ENCODE measurements around the gene FSTL4. TPM values are rescaled to one million over a fixed set of nuclear protein-coding genes. Genes with fewer than 3 reads are reported as not detected.

FSTL4 gene
- total and polyA plus RNA-seq, 9 donors, result 0.07 to 0.22 (median 0.15) TPM; not detected in 4

- Histone ChIP-seq H3K27ac (no peak overlapping the region), H3K9me3 (no peaks in the 10 kb centered on the region), H3K27me3 (no peaks in the 10 kb centered on the region), H3K4me1 (ENCODE audit: insufficient read depth) (no peaks in the 10 kb centered on the region), H3K36me3 (no peaks in the 10 kb centered on the region), H3K4me3 (no peak overlapping the region)
- intact Hi-C loops (cut with DNase I), result no loop called here
- TF ChIP-seq CTCF (IDR thresholded peaks at IDR 0.05) (no peak), POLR2A (IDR thresholded peaks at IDR 0.05) (no peak)
- no peak for DNase-seq
- WGBS, 3 donors, result 65 to 67% (median 66%) methylated on average over 3 of the region's 3 CpGs
Observed at GRCh38 chr5:133284306-133284705, 328.0 kb downstream of the FSTL4 start.

- no peaks in the 10 kb centered on the region for H3K4me1 ChIP-seq (ENCODE audit: insufficient read depth)
- WGBS, 3 donors, result 74 to 80% (median 80%) methylated on average over 4 of the region's 4 CpGs
- H3K4me3 ChIP-seq, result no peak overlapping the region
- no peaks in the 10 kb centered on the region for H3K36me3 ChIP-seq
- TF ChIP-seq EP300 (IDR thresholded peaks at IDR 0.05) (no peak), CTCF (IDR thresholded peaks at IDR 0.05) (no peak), POLR2A (IDR thresholded peaks at IDR 0.05) (no peak)
- intact Hi-C loops (cut with DNase I), result no loop called here
- no peaks in the 10 kb centered on the region for H3K27me3 ChIP-seq
- no peak overlapping the region for H3K27ac ChIP-seq
- no peaks in the 10 kb centered on the region for H3K9me3 ChIP-seq
- no peak for DNase-seq
Observed at GRCh38 chr5:133278317-133278716, 334.0 kb downstream of the FSTL4 start.

GRCh38 chr5:133277744-133278143 is 334.6 kb downstream of the FSTL4 start:
- intact Hi-C loops (cut with DNase I), result no loop called here
- 84 to 91% (median 88%) methylated on average over 8 of the region's 8 CpGs for WGBS, 3 donors

GRCh38 chr5:133276171-133276570 is 336.2 kb downstream of the FSTL4 start:
- TF ChIP-seq EP300 (IDR thresholded peaks at IDR 0.05), result no peak
- WGBS, 3 donors, result 75 to 82% (median 80%) methylated on average over 4 of the region's 4 CpGs
- no peaks in the 10 kb centered on the region for H3K4me1 ChIP-seq (ENCODE audit: insufficient read depth)
- no peak for DNase-seq
- H3K4me3 ChIP-seq, result no peak overlapping the region
- H3K36me3 ChIP-seq, result no peaks in the 10 kb centered on the region
- H3K9me3 ChIP-seq, result no peaks in the 10 kb centered on the region
- intact Hi-C loops (cut with DNase I), result no loop called here
- no peaks in the 10 kb centered on the region for H3K27me3 ChIP-seq
- H3K27ac ChIP-seq, result no peak overlapping the region

More at GRCh38 chr5:133277744-133278143, 334.6 kb downstream of the FSTL4 start:
- TF ChIP-seq EP300 (IDR thresholded peaks at IDR 0.05), result no peak
- TF ChIP-seq CTCF (IDR thresholded peaks at IDR 0.05), result no peak
- no peak for TF ChIP-seq POLR2A (IDR thresholded peaks at IDR 0.05)
- DNase-seq, result no peak
- no peaks in the 10 kb centered on the region for H3K27me3 ChIP-seq
- no peaks in the 10 kb centered on the region for H3K36me3 ChIP-seq
- H3K4me3 ChIP-seq, result no peak overlapping the region
- H3K9me3 ChIP-seq, result no peaks in the 10 kb centered on the region
- no peaks in the 10 kb centered on the region for H3K4me1 ChIP-seq (ENCODE audit: insufficient read depth)
- H3K27ac ChIP-seq, result no peak overlapping the region

- DNase-seq, result no peak
Observed at GRCh38 chr5:133275631-133276030, 336.7 kb downstream of the FSTL4 start.

More at GRCh38 chr5:133275631-133276030, 336.7 kb downstream of the FSTL4 start:
- no peaks in the 10 kb centered on the region for H3K36me3 ChIP-seq
- no peak for TF ChIP-seq EP300 (IDR thresholded peaks at IDR 0.05)
- no peak for TF ChIP-seq CTCF (IDR thresholded peaks at IDR 0.05)
- no peak for TF ChIP-seq POLR2A (IDR thresholded peaks at IDR 0.05)
- H3K4me3 ChIP-seq, result no peak overlapping the region
- intact Hi-C loops (cut with DNase I), result no loop called here
- no peaks in the 10 kb centered on the region for H3K27me3 ChIP-seq
- H3K9me3 ChIP-seq, result no peaks in the 10 kb centered on the region
- WGBS, 3 donors, result 87 to 93% (median 88%) methylated on average over 7 of the region's 7 CpGs
- no peak overlapping the region for H3K27ac ChIP-seq
- H3K4me1 ChIP-seq (ENCODE audit: insufficient read depth), result no peaks in the 10 kb centered on the region

Measured in ovary (tissue), 9 donors.